Stimulated activated CD4-positive, alpha-beta T cell treated with anti-CD3 and anti-CD28 coated beads, Interleukin-1b, Interleukin-23, amount 100 ng/mL, for 48 hours (primary cell): Measurements from ENCODE around the gene MCTP2.

Experiments used
- DNase-seq: peaks from one replicate; pipeline ENCODE4 v3.0.0-alpha.2; 2020

MCTP2 gene

GRCh38 chr15:94360251-94360685 lies 128.9 kb downstream of the MCTP2 start:
- no peak for DNase-seq

- no peak for DNase-seq
Measured at GRCh38 chr15:94362385-94363092, 131.2 kb downstream of the MCTP2 start.

- no peak for DNase-seq
Measured at GRCh38 chr15:94363382-94363781, 132.0 kb downstream of the MCTP2 start.

GRCh38 chr15:94366781-94367180 lies 135.4 kb downstream of the MCTP2 start:
- no peak for DNase-seq

GRCh38 chr15:94367726-94368535 lies 136.6 kb downstream of the MCTP2 start:
- DNase-seq, result no peak

GRCh38 chr15:94370206-94370935 lies 139.0 kb downstream of the MCTP2 start:
- DNase-seq, result no peak

- DNase-seq, result no peak
Measured at GRCh38 chr15:94370936-94371285, 139.6 kb downstream of the MCTP2 start.

GRCh38 chr15:94372821-94373220 lies 141.5 kb downstream of the MCTP2 start:
- no peak for DNase-seq

- DNase-seq, result no peak
Measured at GRCh38 chr15:94375997-94376396, 144.6 kb downstream of the MCTP2 start.

- DNase-seq, result no peak
Measured at GRCh38 chr15:94379986-94380385, 148.6 kb downstream of the MCTP2 start.

GRCh38 chr15:94380798-94381197 lies 149.4 kb downstream of the MCTP2 start:
- no peak for DNase-seq

GRCh38 chr15:94381384-94381783 lies 150.0 kb downstream of the MCTP2 start:
- DNase-seq, result no peak

GRCh38 chr15:94383041-94383440 lies 151.7 kb downstream of the MCTP2 start:
- no peak for DNase-seq

- DNase-seq, result no peak
Measured at GRCh38 chr15:94383706-94384105, 152.3 kb downstream of the MCTP2 start.

GRCh38 chr15:94385441-94385840 lies 154.1 kb downstream of the MCTP2 start:
- DNase-seq, result no peak

GRCh38 chr15:94386351-94386750 lies 155.0 kb downstream of the MCTP2 start:
- DNase-seq, result no peak

- no peak for DNase-seq
Measured at GRCh38 chr15:94387442-94387841, 156.1 kb downstream of the MCTP2 start.

- DNase-seq, result no peak
Measured at GRCh38 chr15:94387849-94388441, 156.6 kb downstream of the MCTP2 start.

GRCh38 chr15:94395640-94396039 lies 164.3 kb downstream of the MCTP2 start:
- DNase-seq, result no peak

- DNase-seq, result no peak
Measured at GRCh38 chr15:94397337-94397736, 166.0 kb downstream of the MCTP2 start.

GRCh38 chr15:94398001-94398400 lies 166.6 kb downstream of the MCTP2 start:
- no peak for DNase-seq

GRCh38 chr15:94400526-94401298 lies 169.4 kb downstream of the MCTP2 start:
- no peak for DNase-seq

- DNase-seq, result no peak
Measured at GRCh38 chr15:94403331-94403730, 172.0 kb downstream of the MCTP2 start.
